Retinal pigment epithelial cell (primary cell): Measurements from ENCODE around the gene PTPN23.

ENCODE experiments used
- DNase-seq: peaks from one replicate; pipeline ENCODE4 v3.0.0-alpha.2; 2010; ENCODE audit warnings: low read depth
- H3K4me3 ChIP-seq: 2 replicates; pipeline ENCODE4 v1.5.1; 2011; ENCODE audit warnings: mild to moderate bottlenecking, low read length, control low read depth, moderate library complexity
- CTCF ChIP-seq: conservative IDR thresholded peaks from 2 replicates; pipeline ENCODE4 v1.5.1; 2011; ENCODE audit warnings: low read depth, low read length, control low read depth, inconsistent platforms

Gene PTPN23

GRCh38 chr3:47413751-47414150 lies 32.9 kb downstream of the PTPN23 start:
- no peak for DNase-seq
- TF ChIP-seq CTCF: no peak
- no peak overlapping the region for H3K4me3 ChIP-seq

GRCh38 chr3:47414161-47414564 lies 33.3 kb downstream of the PTPN23 start:
- no peak overlapping the region for H3K4me3 ChIP-seq
- DNase-seq: no peak
- no peak for TF ChIP-seq CTCF

GRCh38 chr3:47414666-47415587 lies 34.1 kb downstream of the PTPN23 start:
- H3K4me3 ChIP-seq: no peak overlapping the region
- no peak for TF ChIP-seq CTCF
- no peak for DNase-seq

GRCh38 chr3:47416041-47416440 lies 35.2 kb downstream of the PTPN23 start:
- TF ChIP-seq CTCF: no peak

GRCh38 chr3:47418167-47419082 lies 37.6 kb downstream of the PTPN23 start:
- no peak for DNase-seq
- TF ChIP-seq CTCF: no peak
- H3K4me3 ChIP-seq: no peak overlapping the region

More at GRCh38 chr3:47416041-47416440, 35.2 kb downstream of the PTPN23 start:
- no peak for DNase-seq
- H3K4me3 ChIP-seq: no peak overlapping the region

GRCh38 chr3:47419083-47420043 lies 38.5 kb downstream of the PTPN23 start:
- DNase-seq: no peak
- TF ChIP-seq CTCF: no peak
- H3K4me3 ChIP-seq: no peak overlapping the region
